Measurements from ENCODE around the gene ZFR. TPM values are rescaled to one million over a fixed set of nuclear protein-coding genes. Genes with fewer than 3 reads are reported as not detected.

Gene ZFR
- polyA plus RNA-seq, 1 donor (not counting 4 experiments of a cell fraction or from before 2014, with no cell fraction given) = 58.7 TPM

- peaks cover 8 to 28% of the 10 kb centered on the region in 2 experiments for H3K36me3 ChIP-seq (ENCODE audit: control insufficient read depth in 2 of 2, extremely low read depth in 1 of 2, insufficient read depth in 2 of 2, low read length in 2 of 2)
- TF ChIP-seq EZH2 (IDR thresholded peaks at IDR 0.05; ENCODE audit: low read length) = no peak
- TF ChIP-seq, protein P1, sequence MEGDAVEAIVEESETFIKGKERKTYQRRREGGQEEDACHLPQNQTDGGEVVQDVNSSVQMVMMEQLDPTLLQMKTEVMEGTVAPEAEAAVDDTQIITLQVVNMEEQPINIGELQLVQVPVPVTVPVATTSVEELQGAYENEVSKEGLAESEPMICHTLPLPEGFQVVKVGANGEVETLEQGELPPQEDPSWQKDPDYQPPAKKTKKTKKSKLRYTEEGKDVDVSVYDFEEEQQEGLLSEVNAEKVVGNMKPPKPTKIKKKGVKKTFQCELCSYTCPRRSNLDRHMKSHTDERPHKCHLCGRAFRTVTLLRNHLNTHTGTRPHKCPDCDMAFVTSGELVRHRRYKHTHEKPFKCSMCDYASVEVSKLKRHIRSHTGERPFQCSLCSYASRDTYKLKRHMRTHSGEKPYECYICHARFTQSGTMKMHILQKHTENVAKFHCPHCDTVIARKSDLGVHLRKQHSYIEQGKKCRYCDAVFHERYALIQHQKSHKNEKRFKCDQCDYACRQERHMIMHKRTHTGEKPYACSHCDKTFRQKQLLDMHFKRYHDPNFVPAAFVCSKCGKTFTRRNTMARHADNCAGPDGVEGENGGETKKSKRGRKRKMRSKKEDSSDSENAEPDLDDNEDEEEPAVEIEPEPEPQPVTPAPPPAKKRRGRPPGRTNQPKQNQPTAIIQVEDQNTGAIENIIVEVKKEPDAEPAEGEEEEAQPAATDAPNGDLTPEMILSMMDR (optimal IDR thresholded peaks at IDR 0.05 in 1 of 3, IDR thresholded peaks at IDR 0.05 in 1 of 3, conservative IDR thresholded peaks at IDR 0.05 in 1 of 3; ENCODE audit: extremely low read depth in 1 of 3, insufficient read depth in 2 of 3, low read length in 3 of 3) = no peak
- H3K4me1 ChIP-seq (ENCODE audit: control insufficient read depth, extremely low read depth, insufficient read depth, low read length) = no peaks in the 10 kb centered on the region
- H3K79me2 ChIP-seq (ENCODE audit: control insufficient read depth, insufficient read depth, low read length) = no peaks in the 10 kb centered on the region
- dilution Hi-C loops (cut with MboI; ENCODE audit: extremely low pct_ligation_motif_present, low sequenced_read_pairs) = no loop called here
- DNase-seq (ENCODE audit: low read depth, low spot score) (no peak), FAIRE-seq (no peak)
- H3K4me3 ChIP-seq (ENCODE audit: control insufficient read depth in 2 of 3, extremely low read depth in 1 of 3, insufficient read depth in 2 of 3, low read depth in 1 of 3, low read length in 3 of 3) = no peak overlapping the region
- no peaks in the 10 kb centered on the region for H3K9me1 ChIP-seq (ENCODE audit: control insufficient read depth, extremely low read depth, insufficient read depth, low read length)
- H4K20me1 ChIP-seq (ENCODE audit: control insufficient read depth, extremely low read depth, insufficient read depth, low read length) = no peaks in the 10 kb centered on the region
- no peak overlapping the region for H3K9ac ChIP-seq (ENCODE audit: control insufficient read depth, extremely low read depth, insufficient read depth, low read length)
- H2AFZ ChIP-seq (ENCODE audit: control insufficient read depth, low read length) = no peak overlapping the region
- H3K27me3 ChIP-seq (ENCODE audit: control insufficient read depth, extremely low read depth, insufficient read depth, low read length) = no peaks in the 10 kb centered on the region
- H3K27ac ChIP-seq (ENCODE audit: control insufficient read depth, insufficient read depth, low read length) = no peak overlapping the region
- H3K4me2 ChIP-seq (ENCODE audit: control insufficient read depth, extremely low read depth, insufficient read depth, low read depth, low read length) = no peak overlapping the region
- no peaks in the 10 kb centered on the region for H3K9me3 ChIP-seq (ENCODE audit: control insufficient read depth, low read depth, low read length)
Observed at GRCh38 chr5:32383065-32383464, 61.5 kb downstream of the ZFR start.

- H3K4me3 ChIP-seq (ENCODE audit: control insufficient read depth in 2 of 3, extremely low read depth in 1 of 3, insufficient read depth in 2 of 3, low read depth in 1 of 3, low read length in 3 of 3) = no peak overlapping the region
- TF ChIP-seq, protein P1 (optimal IDR thresholded peaks at IDR 0.05 in 1 of 3, IDR thresholded peaks at IDR 0.05 in 1 of 3, conservative IDR thresholded peaks at IDR 0.05 in 1 of 3; ENCODE audit: extremely low read depth in 1 of 3, insufficient read depth in 2 of 3, low read length in 3 of 3) = no peak
- TF ChIP-seq EZH2 (IDR thresholded peaks at IDR 0.05; ENCODE audit: low read length) = no peak
- no peaks in the 10 kb centered on the region for H3K9me1 ChIP-seq (ENCODE audit: control insufficient read depth, extremely low read depth, insufficient read depth, low read length)
- H3K27me3 ChIP-seq (ENCODE audit: control insufficient read depth, extremely low read depth, insufficient read depth, low read length) = no peaks in the 10 kb centered on the region
- dilution Hi-C loops (cut with MboI; ENCODE audit: extremely low pct_ligation_motif_present, low sequenced_read_pairs) = no loop called here
- no peaks in the 10 kb centered on the region for H4K20me1 ChIP-seq (ENCODE audit: control insufficient read depth, extremely low read depth, insufficient read depth, low read length)
- H3K9me3 ChIP-seq (ENCODE audit: control insufficient read depth, low read depth, low read length) = no peaks in the 10 kb centered on the region
- no peak overlapping the region for H3K9ac ChIP-seq (ENCODE audit: control insufficient read depth, extremely low read depth, insufficient read depth, low read length)
- no peak for FAIRE-seq
- peaks cover 6 to 17% of the 10 kb centered on the region in 2 experiments for H3K36me3 ChIP-seq (ENCODE audit: control insufficient read depth in 2 of 2, extremely low read depth in 1 of 2, insufficient read depth in 2 of 2, low read length in 2 of 2)
- H3K27ac ChIP-seq (ENCODE audit: control insufficient read depth, insufficient read depth, low read length) = no peak overlapping the region
- no peaks in the 10 kb centered on the region for H3K79me2 ChIP-seq (ENCODE audit: control insufficient read depth, insufficient read depth, low read length)
- H3K4me1 ChIP-seq (ENCODE audit: control insufficient read depth, extremely low read depth, insufficient read depth, low read length) = no peaks in the 10 kb centered on the region
- no peak for DNase-seq (ENCODE audit: low read depth, low spot score)
- H2AFZ ChIP-seq (ENCODE audit: control insufficient read depth, low read length) = no peak overlapping the region
- no peak overlapping the region for H3K4me2 ChIP-seq (ENCODE audit: control insufficient read depth, extremely low read depth, insufficient read depth, low read depth, low read length)
Observed at GRCh38 chr5:32379421-32379820, 65.1 kb downstream of the ZFR start.

All from keratinocyte (primary cell).